Glutamatergic neuron (in vitro differentiated cells): ENCODE measurements around the gene DEPP1. TPM values are rescaled to one million over a fixed set of nuclear protein-coding genes. Genes with fewer than 3 reads are reported as not detected.

ENCODE experiments used
- DNase-seq: peaks from one replicate; pipeline ENCODE4 v3.0.0; 2022
- H3K27ac Mint-ChIP-seq: one replicate; pipeline ENCODE4 v1.8.0; 2020; ENCODE audit warnings: mild to moderate bottlenecking, mixed read lengths, inconsistent platforms; ENCODE audit not compliant: unreplicated experiment
- H3K27me3 Mint-ChIP-seq: one replicate; pipeline ENCODE4 v1.8.0; 2020; ENCODE audit warnings: mild to moderate bottlenecking, moderate library complexity, mixed read lengths, inconsistent platforms; ENCODE audit not compliant: unreplicated experiment
- H3K36me3 Mint-ChIP-seq: one replicate; pipeline ENCODE4 v1.8.0; 2020; ENCODE audit warnings: mild to moderate bottlenecking, mixed read lengths, inconsistent platforms; ENCODE audit not compliant: unreplicated experiment
- H3K4me1 Mint-ChIP-seq: one replicate; pipeline ENCODE4 v1.8.0; 2020; ENCODE audit warnings: mild to moderate bottlenecking, low read depth, mixed read lengths, inconsistent platforms; ENCODE audit not compliant: unreplicated experiment
- H3K4me3 Mint-ChIP-seq: one replicate; pipeline ENCODE4 v1.8.0; 2020; ENCODE audit warnings: mild to moderate bottlenecking, mixed read lengths, inconsistent platforms; ENCODE audit not compliant: unreplicated experiment
- H3K9me3 Mint-ChIP-seq: one replicate; pipeline ENCODE4 v1.8.0; 2020; ENCODE audit warnings: mild to moderate bottlenecking, moderate library complexity, mixed read lengths, inconsistent platforms; ENCODE audit not compliant: unreplicated experiment
- total RNA-seq: library from RNA; stranded (reverse); fragmentation: NEBNext Ultra II Directional; extraction: Animal tissue kit (Norgen Biotek cat#: 25700); gene quantifications from one replicate; pipeline ENCODE4 v1.2.1, GENCODE V29; 2021; ENCODE audit not compliant: unreplicated experiment
- TF ChIP-seq, protein P1 (sequence below): fragments of 200-600 bp; sonication (generic); IDR thresholded peaks from one replicate; pipeline ENCODE4 v1.5.0; 2021; ENCODE audit not compliant: partially characterized antibody, unreplicated experiment

DEPP1 gene
- total RNA-seq, 1 donor from 2014 or later = 13.6 TPM

DNA sequence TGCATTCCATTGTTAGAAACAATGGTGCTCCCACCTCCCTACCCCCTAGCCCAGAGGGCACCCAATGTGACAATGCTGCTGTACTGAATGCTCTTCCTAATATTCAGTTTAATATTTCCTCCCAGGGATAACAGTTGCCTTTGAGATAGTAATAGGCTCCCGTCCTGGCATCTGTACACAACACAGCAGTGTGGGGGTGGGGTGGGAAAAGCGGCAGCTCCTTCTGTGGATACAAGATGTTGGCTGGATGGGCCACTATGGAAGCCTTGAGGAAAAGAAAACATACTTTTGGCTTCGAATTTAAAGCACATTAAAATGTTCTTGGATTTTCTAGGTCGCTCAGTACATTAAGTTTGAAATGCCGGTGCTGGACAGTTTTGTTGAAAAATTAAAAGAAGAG, 13.0 kb upstream of the DEPP1 start:
- H3K27me3 Mint-ChIP-seq = peaks cover 8% of the 10 kb centered on the region
- H3K4me1 Mint-ChIP-seq = peaks cover 20% of the 10 kb centered on the region
- H3K4me3 Mint-ChIP-seq = no peak overlapping the region

DNA sequence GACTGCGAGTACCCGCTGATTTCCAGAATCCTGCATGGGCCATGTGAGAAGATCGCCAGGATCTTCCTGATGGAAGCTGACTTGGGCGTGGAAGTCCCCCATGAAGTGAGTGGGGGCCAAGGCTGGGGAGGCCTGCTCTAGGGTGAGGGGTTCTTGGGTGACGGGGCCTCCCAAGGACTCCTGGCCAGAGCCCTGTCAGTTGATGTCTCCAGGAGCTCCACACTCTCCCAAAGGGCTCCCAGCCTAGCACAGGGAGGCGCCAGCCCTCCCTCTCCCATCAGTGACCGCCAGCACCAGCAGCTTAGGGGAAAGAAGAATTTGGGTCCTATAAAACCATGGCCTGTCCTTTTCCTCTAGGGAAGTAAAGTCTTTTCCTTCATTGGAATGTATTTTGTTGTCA, 12.4 kb upstream of the DEPP1 start:
- H3K27ac Mint-ChIP-seq = no peak overlapping the region
- TF ChIP-seq, protein P1, sequence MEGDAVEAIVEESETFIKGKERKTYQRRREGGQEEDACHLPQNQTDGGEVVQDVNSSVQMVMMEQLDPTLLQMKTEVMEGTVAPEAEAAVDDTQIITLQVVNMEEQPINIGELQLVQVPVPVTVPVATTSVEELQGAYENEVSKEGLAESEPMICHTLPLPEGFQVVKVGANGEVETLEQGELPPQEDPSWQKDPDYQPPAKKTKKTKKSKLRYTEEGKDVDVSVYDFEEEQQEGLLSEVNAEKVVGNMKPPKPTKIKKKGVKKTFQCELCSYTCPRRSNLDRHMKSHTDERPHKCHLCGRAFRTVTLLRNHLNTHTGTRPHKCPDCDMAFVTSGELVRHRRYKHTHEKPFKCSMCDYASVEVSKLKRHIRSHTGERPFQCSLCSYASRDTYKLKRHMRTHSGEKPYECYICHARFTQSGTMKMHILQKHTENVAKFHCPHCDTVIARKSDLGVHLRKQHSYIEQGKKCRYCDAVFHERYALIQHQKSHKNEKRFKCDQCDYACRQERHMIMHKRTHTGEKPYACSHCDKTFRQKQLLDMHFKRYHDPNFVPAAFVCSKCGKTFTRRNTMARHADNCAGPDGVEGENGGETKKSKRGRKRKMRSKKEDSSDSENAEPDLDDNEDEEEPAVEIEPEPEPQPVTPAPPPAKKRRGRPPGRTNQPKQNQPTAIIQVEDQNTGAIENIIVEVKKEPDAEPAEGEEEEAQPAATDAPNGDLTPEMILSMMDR = no peak
- H3K27me3 Mint-ChIP-seq = peaks cover 5% of the 10 kb centered on the region
- DNase-seq = no peak
- H3K36me3 Mint-ChIP-seq = peaks cover 22% of the 10 kb centered on the region
- peaks cover 2% of the 10 kb centered on the region for H3K9me3 Mint-ChIP-seq
- H3K4me1 Mint-ChIP-seq = peaks cover 20% of the 10 kb centered on the region
- no peak overlapping the region for H3K4me3 Mint-ChIP-seq

More for the DNA sequence above, 13.0 kb upstream of the DEPP1 start:
- Mint-ChIP-seq H3K9me3 (peaks cover 2% of the 10 kb centered on the region), H3K27ac (no peak overlapping the region), H3K36me3 (peaks cover 22% of the 10 kb centered on the region)
- TF ChIP-seq, protein P1 = no peak
- DNase-seq = no peak

GRCh38 chr10:44990302-44990655, 11.7 kb upstream of the DEPP1 start:
- peaks cover 2% of the 10 kb centered on the region for H3K9me3 Mint-ChIP-seq
- peak; percentile 73 for DNase-seq
- peak overlapping the region; percentile 34 for H3K27ac Mint-ChIP-seq
- peaks cover 5% of the 10 kb centered on the region for H3K27me3 Mint-ChIP-seq
- H3K4me3 Mint-ChIP-seq = no peak overlapping the region
- TF ChIP-seq, protein P1 = no peak
- H3K36me3 Mint-ChIP-seq = peaks cover 22% of the 10 kb centered on the region
- H3K4me1 Mint-ChIP-seq = peaks cover 18% of the 10 kb centered on the region

GRCh38 chr10:44989597-44990301, 11.1 kb upstream of the DEPP1 start:
- H3K4me3 Mint-ChIP-seq = no peak overlapping the region
- H3K27me3 Mint-ChIP-seq = peaks cover 4% of the 10 kb centered on the region
- DNase-seq = no peak
- H3K4me1 Mint-ChIP-seq = peaks cover 18% of the 10 kb centered on the region
- H3K36me3 Mint-ChIP-seq = peaks cover 22% of the 10 kb centered on the region
- H3K27ac Mint-ChIP-seq = peak overlapping the region; percentile 34
- TF ChIP-seq, protein P1 = no peak
- H3K9me3 Mint-ChIP-seq = peaks cover 2% of the 10 kb centered on the region

GRCh38 chr10:44988957-44989585, 10.5 kb upstream of the DEPP1 start:
- H3K4me1 Mint-ChIP-seq = peaks cover 18% of the 10 kb centered on the region
- H3K36me3 Mint-ChIP-seq = peaks cover 20% of the 10 kb centered on the region
- H3K9me3 Mint-ChIP-seq = peaks cover 2% of the 10 kb centered on the region
- no peak overlapping the region for H3K27ac Mint-ChIP-seq
- H3K27me3 Mint-ChIP-seq = peaks cover 8% of the 10 kb centered on the region
- DNase-seq = no peak
- TF ChIP-seq, protein P1 = no peak
- no peak overlapping the region for H3K4me3 Mint-ChIP-seq
